Thoracic aorta (tissue), 2 donors: ENCODE measurements around the gene HOXC6. TPM values are rescaled to one million over a fixed set of nuclear protein-coding genes. Genes with fewer than 3 reads are reported as not detected.

Source experiments
- ATAC-seq: fragments of 150-250 bp; one replicate; pipeline ENCODE4 v1.8.0; 2017; ENCODE audit warnings: low read depth; ENCODE audit not compliant: insufficient number of reproducible peaks, low FRiP score
- DNase-seq: peaks from one replicate; pipeline ENCODE4 v3.0.0-alpha.2; 2020; ENCODE audit warnings: low spot score
- H3K27ac ChIP-seq, 2 donors: fragments of 200-600 bp; sonication (generic); 1 replicate in 1 of 2; 2 replicates in 1 of 2; pipeline ENCODE4 v1.5.1; 2016; ENCODE audit warnings: mild to moderate bottlenecking in 2 of 2, moderate library complexity in 2 of 2
- H3K27me3 ChIP-seq: fragments of 200-600 bp; sonication (generic); replicated peaks from 2 replicates; pipeline ENCODE4 v1.6.0; 2016; ENCODE audit warnings: mild to moderate bottlenecking; ENCODE audit not compliant: insufficient read depth
- H3K36me3 ChIP-seq: fragments of 200-600 bp; sonication (generic); one replicate; pipeline ENCODE4 v1.5.1; 2016
- H3K4me1 ChIP-seq, 2 donors: fragments of 200-600 bp; sonication (generic); 1 replicate in 1 of 2; 2 replicates in 1 of 2; pipeline versions ENCODE4 v1.5.1 to v1.6.0; 2016; ENCODE audit warnings: low read depth in 2 of 2, mild to moderate bottlenecking in 1 of 2; ENCODE audit not compliant: control insufficient read depth in 1 of 2
- H3K4me3 ChIP-seq: fragments of 200-600 bp; sonication (generic); 2 replicates; pipeline ENCODE4 v1.5.1; 2016; ENCODE audit warnings: mild to moderate bottlenecking
- H3K9me3 ChIP-seq: fragments of 200-600 bp; sonication (generic); 2 replicates; pipeline ENCODE4 v1.5.1; 2016
- total RNA-seq, 2 donors: library from RNA; depleted of rRNA; stranded (reverse); fragments of >200 nt; gene quantifications; one replicate each; pipeline versions ENCODE4 v1.1.0 to v1.2.3, GENCODE V29; 2016
- TF ChIP-seq, protein P1 (sequence below): fragments of 200-600 bp; sonication (generic); IDR thresholded peaks from one replicate; pipeline ENCODE4 v1.5.1; 2019; ENCODE audit warnings: antibody characterized with exemption

Gene HOXC6
- total RNA-seq, 2 donors from 2014 or later = not detected

GRCh38 chr12:54055552-54055951 lies 27.3 kb downstream of the HOXC6 start:
- no peaks in the 10 kb centered on the region for H3K36me3 ChIP-seq
- H3K4me3 ChIP-seq = no peak overlapping the region
- DNase-seq = no peak
- no peak overlapping the region for H3K27ac ChIP-seq
- ATAC-seq = no peak
- TF ChIP-seq, protein P1, sequence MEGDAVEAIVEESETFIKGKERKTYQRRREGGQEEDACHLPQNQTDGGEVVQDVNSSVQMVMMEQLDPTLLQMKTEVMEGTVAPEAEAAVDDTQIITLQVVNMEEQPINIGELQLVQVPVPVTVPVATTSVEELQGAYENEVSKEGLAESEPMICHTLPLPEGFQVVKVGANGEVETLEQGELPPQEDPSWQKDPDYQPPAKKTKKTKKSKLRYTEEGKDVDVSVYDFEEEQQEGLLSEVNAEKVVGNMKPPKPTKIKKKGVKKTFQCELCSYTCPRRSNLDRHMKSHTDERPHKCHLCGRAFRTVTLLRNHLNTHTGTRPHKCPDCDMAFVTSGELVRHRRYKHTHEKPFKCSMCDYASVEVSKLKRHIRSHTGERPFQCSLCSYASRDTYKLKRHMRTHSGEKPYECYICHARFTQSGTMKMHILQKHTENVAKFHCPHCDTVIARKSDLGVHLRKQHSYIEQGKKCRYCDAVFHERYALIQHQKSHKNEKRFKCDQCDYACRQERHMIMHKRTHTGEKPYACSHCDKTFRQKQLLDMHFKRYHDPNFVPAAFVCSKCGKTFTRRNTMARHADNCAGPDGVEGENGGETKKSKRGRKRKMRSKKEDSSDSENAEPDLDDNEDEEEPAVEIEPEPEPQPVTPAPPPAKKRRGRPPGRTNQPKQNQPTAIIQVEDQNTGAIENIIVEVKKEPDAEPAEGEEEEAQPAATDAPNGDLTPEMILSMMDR = no peak
- H3K9me3 ChIP-seq = no peaks in the 10 kb centered on the region
- H3K27me3 ChIP-seq = no peaks in the 10 kb centered on the region
- peaks cover 7 to 18% of the 10 kb centered on the region in 2 donors for H3K4me1 ChIP-seq

- DNase-seq (no peak), ATAC-seq (no peak)
- Histone ChIP-seq H3K27ac (no peak overlapping the region), H3K9me3 (no peaks in the 10 kb centered on the region), H3K27me3 (no peaks in the 10 kb centered on the region), H3K36me3 (no peaks in the 10 kb centered on the region), H3K4me3 (no peak overlapping the region), H3K4me1 (peaks cover 7 to 18% of the 10 kb centered on the region in 2 donors)
- TF ChIP-seq, protein P1 = no peak
Measured at GRCh38 chr12:54056110-54056509, 27.9 kb downstream of the HOXC6 start.

GRCh38 chr12:54058128-54058768 lies 30.0 kb downstream of the HOXC6 start:
- TF ChIP-seq, protein P1 = no peak
- no peak for DNase-seq
- Histone ChIP-seq H3K4me1 (peaks cover 7 to 8% of the 10 kb centered on the region in 2 donors), H3K27ac (no peak overlapping the region), H3K4me3 (no peak overlapping the region), H3K36me3 (no peaks in the 10 kb centered on the region), H3K9me3 (no peaks in the 10 kb centered on the region), H3K27me3 (no peaks in the 10 kb centered on the region)
- ATAC-seq = no peak

- no peaks in the 10 kb centered on the region for H3K9me3 ChIP-seq
- no peaks in the 10 kb centered on the region for H3K36me3 ChIP-seq
- peaks cover 3 to 6% of the 10 kb centered on the region in 2 donors for H3K4me1 ChIP-seq
- ATAC-seq = no peak
- H3K27me3 ChIP-seq = no peaks in the 10 kb centered on the region
- TF ChIP-seq, protein P1 = no peak
- no peak overlapping the region for H3K27ac ChIP-seq
- no peak for DNase-seq
- H3K4me3 ChIP-seq = no peak overlapping the region
Measured at GRCh38 chr12:54059668-54060067, 31.4 kb downstream of the HOXC6 start.

- H3K36me3 ChIP-seq = no peaks in the 10 kb centered on the region
- H3K4me1 ChIP-seq = peaks cover 0 to 2% of the 10 kb centered on the region in 2 donors
- no peaks in the 10 kb centered on the region for H3K9me3 ChIP-seq
- H3K27me3 ChIP-seq = no peaks in the 10 kb centered on the region
- DNase-seq (no peak), ATAC-seq (no peak)
- H3K4me3 ChIP-seq = no peak overlapping the region
- H3K27ac ChIP-seq = no peak overlapping the region
- TF ChIP-seq, protein P1 = no peak
Measured at GRCh38 chr12:54060174-54060974, 32.1 kb downstream of the HOXC6 start.
